MM.1S (cell line): ENCODE results near the gene KCNQ2.

Experiments
- DNase-seq: peaks from one replicate; pipeline ENCODE4 v3.0.0-alpha.2; 2015
- H2AFZ ChIP-seq: fragments of 300-600 bp; sonication (generic); 2 replicates; pipeline ENCODE4 v1.6.0; 2016; ENCODE audit warnings: antibody characterized with exemption, low read length
- H3F3A ChIP-seq: fragments of 300-600 bp; sonication (generic); 2 replicates; pipeline ENCODE4 v1.6.1; 2016; ENCODE audit warnings: mild to moderate bottlenecking, antibody characterized with exemption, low read length, moderate library complexity, mixed read lengths; ENCODE audit not compliant: insufficient read depth
- H3K27ac ChIP-seq: fragments of 300-600 bp; sonication (generic); 2 replicates; pipeline ENCODE4 v1.5.1; 2016; ENCODE audit warnings: mild to moderate bottlenecking, low read length
- H3K27me3 ChIP-seq: fragments of 300-600 bp; sonication (generic); replicated peaks from 2 replicates; pipeline ENCODE4 v1.6.0; 2016; ENCODE audit warnings: low read length; ENCODE audit not compliant: insufficient read depth
- H3K36me3 ChIP-seq: fragments of 300-600 bp; sonication (generic); replicated peaks from 2 replicates; pipeline ENCODE4 v1.6.1; 2016; ENCODE audit warnings: mild to moderate bottlenecking, low read length, mixed read lengths; ENCODE audit not compliant: insufficient read depth
- H3K4me1 ChIP-seq: fragments of 300-600 bp; sonication (generic); 2 replicates; pipeline ENCODE4 v1.6.1; 2016; ENCODE audit warnings: low read length, mixed read lengths
- H3K4me2 ChIP-seq: fragments of 300-600 bp; sonication (generic); 2 replicates; pipeline ENCODE4 v1.6.0; 2016; ENCODE audit warnings: low read depth, low read length
- H3K4me3 ChIP-seq: fragments of 300-600 bp; sonication (generic); 2 replicates; pipeline ENCODE4 v1.5.1; 2016; ENCODE audit warnings: low read length, mixed read lengths
- H3K79me2 ChIP-seq: fragments of 300-600 bp; sonication (generic); 2 replicates; pipeline ENCODE4 v1.6.1; 2016; ENCODE audit warnings: mixed run types, low read length, mixed read lengths
- H3K9ac ChIP-seq: fragments of 300-600 bp; sonication (generic); 2 replicates; pipeline ENCODE4 v1.6.1; 2016; ENCODE audit warnings: low read length, mixed read lengths
- H3K9me2 ChIP-seq: fragments of 300-600 bp; sonication (generic); replicated peaks from 2 replicates; pipeline ENCODE4 v1.6.1; 2016; ENCODE audit warnings: mild to moderate bottlenecking, low read length, mixed read lengths; ENCODE audit not compliant: insufficient read depth
- H3K9me3 ChIP-seq: fragments of 300-600 bp; sonication (generic); replicated peaks from 2 replicates; pipeline ENCODE4 v1.6.1; 2016; ENCODE audit warnings: mild to moderate bottlenecking, low read length, mixed read lengths; ENCODE audit not compliant: insufficient read depth
- H4K20me1 ChIP-seq: fragments of 300-600 bp; sonication (generic); 2 replicates; pipeline ENCODE4 v1.6.1; 2016; ENCODE audit warnings: mild to moderate bottlenecking, low read length, moderate library complexity, mixed read lengths; ENCODE audit not compliant: insufficient read depth
- CTCF ChIP-seq: fragments of 300-600 bp; sonication (generic); IDR thresholded peaks from 2 replicates; pipeline ENCODE4 v1.5.1; 2016; ENCODE audit warnings: antibody characterized with exemption, low read length, mixed read lengths
- EZH2 ChIP-seq: fragments of 300-600 bp; sonication (generic); optimal IDR thresholded peaks from 2 replicates; pipeline ENCODE3; 2017; ENCODE audit warnings: low read depth, mild to moderate bottlenecking, antibody characterized with exemption, low read length, mixed read lengths
- EZH2phosphoT487 ChIP-seq: fragments of 300-600 bp; sonication (generic); IDR thresholded peaks from 2 replicates; pipeline ENCODE4 v1.6.1; 2018; ENCODE audit warnings: antibody characterized with exemption, low read length

KCNQ2 gene

DNA sequence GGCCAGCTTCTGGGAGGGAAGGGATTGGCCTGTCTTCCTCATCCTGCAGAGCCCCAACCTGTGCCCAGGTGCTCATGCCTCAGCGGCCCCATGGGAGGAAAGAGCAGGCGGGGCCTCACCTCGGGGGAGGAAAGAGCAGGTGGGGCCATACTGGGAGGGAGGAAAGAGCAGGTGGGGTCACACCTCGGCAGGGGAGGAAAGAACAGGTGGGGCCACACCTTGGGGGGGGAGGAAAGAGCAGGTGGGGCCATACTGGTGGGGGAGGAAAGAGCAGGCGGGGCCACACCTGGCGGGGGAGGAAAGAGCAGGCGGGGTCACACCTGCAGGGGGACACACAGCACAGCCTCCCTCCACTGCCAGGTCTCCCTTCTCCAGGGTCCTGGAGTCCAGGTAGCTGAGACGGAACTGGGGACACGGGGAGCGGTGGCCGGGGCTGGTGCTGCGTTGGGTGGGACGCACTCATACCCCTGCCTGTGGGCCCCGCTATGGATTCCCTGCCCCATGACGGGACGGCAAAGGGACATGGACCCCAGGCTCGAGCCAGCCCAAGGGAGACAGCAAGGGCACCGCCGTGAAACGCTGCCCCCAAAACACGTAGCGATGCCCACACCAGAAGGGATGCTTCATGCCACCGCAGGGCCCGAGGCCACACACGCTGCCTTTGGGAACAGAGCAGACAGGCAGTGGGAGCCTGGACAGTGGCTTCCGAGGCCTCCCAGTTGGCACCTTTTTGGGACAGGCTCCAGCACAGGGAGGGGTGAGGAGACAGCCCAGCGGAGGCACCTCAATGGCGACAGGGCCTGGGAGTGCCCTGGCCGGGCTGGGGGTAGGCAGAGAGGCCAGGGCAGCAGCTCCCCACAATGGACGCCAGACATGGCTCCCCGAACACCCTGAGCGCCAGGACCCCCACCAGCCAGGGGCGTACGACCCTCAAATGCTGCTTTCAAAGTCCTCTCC, 68.0 kb downstream of the KCNQ2 start:
- no peak for DNase-seq

DNA sequence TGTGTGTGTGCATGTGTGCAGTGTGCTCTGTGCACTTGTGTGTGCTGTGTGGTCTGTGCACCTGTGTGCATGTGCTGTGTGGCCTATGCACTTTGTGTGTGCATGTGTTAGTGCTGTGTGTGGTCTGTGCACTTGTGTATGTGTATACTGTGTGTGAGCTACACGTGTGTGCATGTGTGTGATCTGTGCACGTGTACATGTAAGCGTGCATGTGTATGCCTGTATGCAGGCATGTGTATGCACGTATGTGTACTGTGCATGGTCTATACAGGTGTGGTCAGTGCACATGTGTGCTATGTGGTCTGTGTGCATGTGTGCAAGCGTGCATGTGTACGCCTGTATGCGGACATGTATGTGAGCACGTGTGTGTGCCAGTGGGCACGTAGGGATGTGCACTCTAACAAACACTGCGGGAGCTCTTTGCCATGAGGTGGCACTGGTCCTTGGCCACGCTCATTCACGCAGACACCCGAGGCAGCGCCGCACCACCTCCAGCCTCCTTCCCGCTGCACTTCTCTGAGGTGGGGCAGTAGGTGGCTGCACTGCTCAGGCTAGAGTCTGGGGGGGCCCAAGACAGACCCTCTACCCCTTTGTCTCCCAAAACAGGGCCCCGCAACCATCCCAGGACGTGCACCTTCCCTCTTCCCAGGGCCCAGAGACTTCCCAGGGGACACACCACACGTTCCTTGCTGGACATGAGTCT, 68.9 kb downstream of the KCNQ2 start:
- Histone ChIP-seq H3K9me3 (no peaks in the 10 kb centered on the region), H2AFZ (no peak overlapping the region), H3K79me2 (no peaks in the 10 kb centered on the region), H3K27me3 (peaks cover 89% of the 10 kb centered on the region), H3K9ac (no peak overlapping the region), H3K4me3 (no peak overlapping the region), H3K27ac (no peak overlapping the region), H3F3A (no peaks in the 10 kb centered on the region), H3K4me1 (no peaks in the 10 kb centered on the region), H3K9me2 (no peaks in the 10 kb centered on the region), H4K20me1 (no peaks in the 10 kb centered on the region), H3K36me3 (no peaks in the 10 kb centered on the region), H3K4me2 (no peak overlapping the region)
- DNase-seq: no peak
- TF ChIP-seq EZH2 (no peak), CTCF (no peak), EZH2phosphoT487 (no peak)

More for the DNA sequence above, 68.0 kb downstream of the KCNQ2 start:
- no peaks in the 10 kb centered on the region for H4K20me1 ChIP-seq
- no peaks in the 10 kb centered on the region for H3K4me1 ChIP-seq
- no peaks in the 10 kb centered on the region for H3K79me2 ChIP-seq
- no peak overlapping the region for H3K27ac ChIP-seq
- no peaks in the 10 kb centered on the region for H3F3A ChIP-seq
- no peak overlapping the region for H3K4me3 ChIP-seq
- no peak overlapping the region for H2AFZ ChIP-seq
- no peaks in the 10 kb centered on the region for H3K36me3 ChIP-seq
- H3K27me3 ChIP-seq: peaks cover 89% of the 10 kb centered on the region
- no peaks in the 10 kb centered on the region for H3K9me3 ChIP-seq
- no peaks in the 10 kb centered on the region for H3K9me2 ChIP-seq
- no peak for TF ChIP-seq EZH2
- no peak for TF ChIP-seq EZH2phosphoT487
- no peak for TF ChIP-seq CTCF
- no peak overlapping the region for H3K4me2 ChIP-seq
- H3K9ac ChIP-seq: no peak overlapping the region

- H3K9me2 ChIP-seq: no peaks in the 10 kb centered on the region
- H3K9me3 ChIP-seq: no peaks in the 10 kb centered on the region
- H2AFZ ChIP-seq: no peak overlapping the region
- H3K4me2 ChIP-seq: no peak overlapping the region
- H3K36me3 ChIP-seq: no peaks in the 10 kb centered on the region
- H3K9ac ChIP-seq: no peak overlapping the region
- no peak overlapping the region for H3K27ac ChIP-seq
- DNase-seq: no peak
- no peaks in the 10 kb centered on the region for H4K20me1 ChIP-seq
- H3K4me3 ChIP-seq: no peak overlapping the region
- H3K27me3 ChIP-seq: peaks cover 90% of the 10 kb centered on the region
- H3F3A ChIP-seq: no peaks in the 10 kb centered on the region
- H3K4me1 ChIP-seq: no peaks in the 10 kb centered on the region
- TF ChIP-seq CTCF: no peak
- no peak for TF ChIP-seq EZH2
- no peak for TF ChIP-seq EZH2phosphoT487
- H3K79me2 ChIP-seq: no peaks in the 10 kb centered on the region
Measured at GRCh38 chr20:63402860-63403220, 69.6 kb downstream of the KCNQ2 start.
